NT2/D1 (cell line): ENCODE measurements around the gene GPR146.
A peak's percentile ranks its signal among the peaks of the same experiment; 100 is the strongest.
"Not testable (repeated sequence)": the region's sequence is repeated elsewhere in the genome, so short reads cannot be mapped to it uniquely, and the experiment has no call there.

ENCODE experiments used
- DNase-seq: peaks from one replicate; pipeline ENCODE4 v3.0.0-alpha.2; 2011; ENCODE audit warnings: low read depth, low spot score
- H3K27me3 ChIP-seq: 2 replicates; pipeline ENCODE4 v1.6.0; 2011; ENCODE audit warnings: mild to moderate bottlenecking; ENCODE audit not compliant: insufficient read length, insufficient read depth
- H3K36me3 ChIP-seq: 2 replicates; pipeline ENCODE4 v1.6.1; 2011; ENCODE audit warnings: mild to moderate bottlenecking, low read length, mixed read lengths; ENCODE audit not compliant: insufficient read depth, insufficient read length
- H3K4me1 ChIP-seq: 2 replicates; pipeline ENCODE4 v1.5.1; 2011; ENCODE audit not compliant: insufficient read depth, insufficient read length
- H3K4me3 ChIP-seq: 2 replicates; pipeline ENCODE4 v1.5.1; 2011; ENCODE audit warnings: low read depth; ENCODE audit not compliant: insufficient read length
- H3K9ac ChIP-seq: 2 replicates; pipeline ENCODE4 v1.6.0; 2011; ENCODE audit warnings: low read depth; ENCODE audit not compliant: insufficient read length
- H3K9me3 ChIP-seq: 2 replicates; pipeline ENCODE4 v1.5.1; 2011; ENCODE audit warnings: mild to moderate bottlenecking, low read length; ENCODE audit not compliant: insufficient read depth
- SUZ12 ChIP-seq: IDR thresholded peaks from 2 replicates; pipeline ENCODE4 v1.6.1; 2011; ENCODE audit not compliant: insufficient read length, insufficient read depth; ENCODE audit errors: extremely low read depth
- YY1 ChIP-seq: IDR thresholded peaks from 2 replicates; pipeline ENCODE4 v1.6.1; 2011; ENCODE audit not compliant: insufficient read length, insufficient read depth
- ZNF274 ChIP-seq: IDR thresholded peaks from 2 replicates; pipeline ENCODE4 v1.6.1; 2011; ENCODE audit warnings: mild to moderate bottlenecking, low read depth, low read length

The GPR146 gene

GRCh38 chr7:1028775-1029636, 15.3 kb upstream of the GPR146 start:
- Histone ChIP-seq H3K9me3 (no peaks in the 10 kb centered on the region), H3K27me3 (peaks cover 9% of the 10 kb centered on the region), H3K36me3 (peaks cover 25% of the 10 kb centered on the region), H3K9ac (peak overlapping the region; percentile 72), H3K4me3 (peak overlapping the region; percentile 58), H3K4me1 (peaks cover 19% of the 10 kb centered on the region)
- TF ChIP-seq SUZ12 (no peak), YY1 (no peak), ZNF274 (no peak)
- peak; percentile 76 for DNase-seq

- H3K4me1 ChIP-seq: peaks cover 15% of the 10 kb centered on the region
- peak overlapping the region; percentile 72 for H3K9ac ChIP-seq
- TF ChIP-seq SUZ12: no peak
- TF ChIP-seq ZNF274: no peak
- TF ChIP-seq YY1: no peak
Observed at GRCh38 chr7:1029637-1030443, 14.5 kb upstream of the GPR146 start.

GRCh38 chr7:1030444-1031070, 13.8 kb upstream of the GPR146 start:
- peaks cover 11% of the 10 kb centered on the region for H3K4me1 ChIP-seq
- peaks cover 17% of the 10 kb centered on the region for H3K36me3 ChIP-seq
- TF ChIP-seq SUZ12 (no peak), ZNF274 (no peak), YY1 (no peak)
- H3K4me3 ChIP-seq: no peak overlapping the region
- H3K27me3 ChIP-seq: peaks cover 9% of the 10 kb centered on the region
- DNase-seq: no peak
- H3K9ac ChIP-seq: no peak overlapping the region
- H3K9me3 ChIP-seq: peaks cover 8% of the 10 kb centered on the region; the same call in 1 of the 2 replicates

More at GRCh38 chr7:1029637-1030443, 14.5 kb upstream of the GPR146 start:
- peaks cover 1% of the 10 kb centered on the region; the same call in 1 of the 2 replicates for H3K9me3 ChIP-seq
- H3K36me3 ChIP-seq: peaks cover 21% of the 10 kb centered on the region
- DNase-seq: no peak
- peaks cover 9% of the 10 kb centered on the region for H3K27me3 ChIP-seq
- H3K4me3 ChIP-seq: no peak overlapping the region

GRCh38 chr7:1031716-1032455, 12.5 kb upstream of the GPR146 start:
- no peak overlapping the region for H3K4me3 ChIP-seq
- TF ChIP-seq SUZ12 (no peak), YY1 (no peak), ZNF274 (no peak)
- no peak overlapping the region for H3K9ac ChIP-seq
- H3K4me1 ChIP-seq: peaks cover 11% of the 10 kb centered on the region
- H3K27me3 ChIP-seq: peaks cover 4% of the 10 kb centered on the region
- DNase-seq: no peak
- H3K36me3 ChIP-seq: peaks cover 9% of the 10 kb centered on the region
- H3K9me3 ChIP-seq: peaks cover 20% of the 10 kb centered on the region; the same call in 1 of the 2 replicates

- H3K9ac ChIP-seq: no peak overlapping the region
- peaks cover 11% of the 10 kb centered on the region for H3K4me1 ChIP-seq
- no peak overlapping the region for H3K4me3 ChIP-seq
- peaks cover 8% of the 10 kb centered on the region for H3K36me3 ChIP-seq
- TF ChIP-seq ZNF274: no peak
- no peak for TF ChIP-seq YY1
- TF ChIP-seq SUZ12: no peak
- peaks cover 20% of the 10 kb centered on the region; the same call in 1 of the 2 replicates for H3K9me3 ChIP-seq
- no peak for DNase-seq
- no peaks in the 10 kb centered on the region for H3K27me3 ChIP-seq
Observed at GRCh38 chr7:1032536-1033181, 11.7 kb upstream of the GPR146 start.

- peaks cover 11% of the 10 kb centered on the region for H3K4me1 ChIP-seq
- H3K9ac ChIP-seq: no peak overlapping the region
- H3K4me3 ChIP-seq: no peak overlapping the region
- no peaks in the 10 kb centered on the region for H3K27me3 ChIP-seq
- no peak for DNase-seq
- peaks cover 8% of the 10 kb centered on the region for H3K36me3 ChIP-seq
- H3K9me3 ChIP-seq: peaks cover 20% of the 10 kb centered on the region; the same call in 1 of the 2 replicates
- TF ChIP-seq SUZ12 (no peak), YY1 (no peak), ZNF274 (no peak)
Observed at GRCh38 chr7:1033546-1034145, 10.7 kb upstream of the GPR146 start.

GRCh38 chr7:1034769-1035168, 9.6 kb upstream of the GPR146 start:
- H3K4me1 ChIP-seq, DNase-seq, H3K9ac ChIP-seq: not testable (repeated sequence)

GRCh38 chr7:1036164-1036928, 8.0 kb upstream of the GPR146 start:
- H3K9ac ChIP-seq, H3K36me3 ChIP-seq, DNase-seq, H3K4me1 ChIP-seq, H3K27me3 ChIP-seq, H3K4me3 ChIP-seq: not testable (repeated sequence)
- H3K9me3 ChIP-seq: peaks cover 20% of the 10 kb centered on the region; the same call in 1 of the 2 replicates

More at GRCh38 chr7:1034769-1035168, 9.6 kb upstream of the GPR146 start:
- not testable (repeated sequence) for H3K36me3 ChIP-seq, H3K27me3 ChIP-seq, H3K4me3 ChIP-seq
- peaks cover 20% of the 10 kb centered on the region; the same call in 1 of the 2 replicates for H3K9me3 ChIP-seq
